NCI-H2081 (cell line): ENCODE measurements around the gene RARS2.
A peak's percentile ranks its signal among the peaks of the same experiment; 100 is the strongest.

ENCODE experiments used
- DNase-seq, 2 experiments: peaks; one replicate each; lab custom pipeline; 2025; lab: John Stamatoyannopoulos, UW

The RARS2 gene

GRCh38 chr6:87574237-87574804, 15.5 kb downstream of the RARS2 start:
- DNase-seq: peak in 1 of 2 experiments; percentile 6

- DNase-seq: no peak
These were observed 16.3 kb downstream of the RARS2 start for GRCh38 chr6:87573307-87574024.

- DNase-seq: no peak
These were observed 16.9 kb downstream of the RARS2 start for GRCh38 chr6:87572883-87573282.

GRCh38 chr6:87572021-87572420, 17.8 kb downstream of the RARS2 start:
- DNase-seq: no peak

GRCh38 chr6:87561017-87561416, 28.8 kb downstream of the RARS2 start:
- DNase-seq: no peak

GRCh38 chr6:87558446-87558845, 31.3 kb downstream of the RARS2 start:
- DNase-seq: no peak

GRCh38 chr6:87555506-87555905, 34.3 kb downstream of the RARS2 start:
- DNase-seq: no peak

GRCh38 chr6:87553159-87553765, 36.5 kb downstream of the RARS2 start:
- no peak for DNase-seq

GRCh38 chr6:87551799-87552198, 38.0 kb downstream of the RARS2 start:
- DNase-seq: no peak

GRCh38 chr6:87544474-87544735, 45.4 kb downstream of the RARS2 start:
- no peak for DNase-seq

GRCh38 chr6:87543696-87544473, 45.9 kb downstream of the RARS2 start:
- no peak for DNase-seq

- no peak for DNase-seq
These were observed 48.0 kb downstream of the RARS2 start for GRCh38 chr6:87541744-87542143.

GRCh38 chr6:87541041-87541440, 48.7 kb downstream of the RARS2 start:
- DNase-seq: no peak

- DNase-seq: no peak
These were observed 49.2 kb downstream of the RARS2 start for GRCh38 chr6:87540539-87540938.

- no peak for DNase-seq
These were observed 50.2 kb downstream of the RARS2 start for GRCh38 chr6:87539554-87539953.

GRCh38 chr6:87538510-87539260, 51.1 kb downstream of the RARS2 start:
- DNase-seq: no peak

- DNase-seq: no peak
These were observed 55.3 kb downstream of the RARS2 start for GRCh38 chr6:87534377-87535047.

GRCh38 chr6:87529221-87529620, 60.6 kb downstream of the RARS2 start:
- no peak for DNase-seq

- DNase-seq: no peak
These were observed 67.1 kb downstream of the RARS2 start for GRCh38 chr6:87522686-87523085.

GRCh38 chr6:87518453-87518852, 71.3 kb downstream of the RARS2 start:
- DNase-seq: no peak

- DNase-seq: no peak
These were observed 75.0 kb downstream of the RARS2 start for GRCh38 chr6:87514831-87515230.

GRCh38 chr6:87504441-87504840, 85.3 kb downstream of the RARS2 start:
- no peak for DNase-seq
